Spleen (tissue), 11 donors: ENCODE measurements around the gene IL6R. TPM values are rescaled to one million over a fixed set of nuclear protein-coding genes. Genes with fewer than 3 reads are reported as not detected.

Experiments
- DNase-seq: peaks from one replicate; pipeline ENCODE4 v3.0.0-alpha.2; 2020
- H3K27ac ChIP-seq, 8 donors: fragments of 200-600 bp; sonication (generic) in 7 of 8; 1 replicate in 4 of 8; 2 replicates in 4 of 8; pipeline versions ENCODE4 v1.5.0 to v1.8.0; 2016 to 2021; ENCODE audit warnings: inconsistent platforms in 4 of 8, mild to moderate bottlenecking in 4 of 8, moderate library complexity in 1 of 8
- H3K27me3 ChIP-seq, 7 donors: fragments of 200-600 bp; sonication (generic) in 6 of 7; replicated peaks in 1 of 7; 1 replicate in 4 of 7; 2 replicates in 3 of 7; pipeline versions ENCODE4 v1.5.0 to v1.8.0; 2016 to 2021; ENCODE audit warnings: inconsistent platforms in 3 of 7, mild to moderate bottlenecking in 1 of 7
- H3K36me3 ChIP-seq, 6 donors: fragments of 200-600 bp; sonication (generic) in 5 of 6; 1 replicate in 4 of 6; 2 replicates in 2 of 6; pipeline versions ENCODE4 v1.5.0 to v1.8.0; 2016 to 2021; ENCODE audit warnings: inconsistent platforms in 2 of 6
- H3K4me1 ChIP-seq, 6 donors: fragments of 200-600 bp; sonication (generic) in 5 of 6; 1 replicate in 3 of 6; 2 replicates in 3 of 6; pipeline versions ENCODE4 v1.5.0 to v1.8.0; 2016 to 2021; ENCODE audit warnings: inconsistent platforms in 3 of 6
- H3K4me3 ChIP-seq, 8 donors: fragments of 200-600 bp; sonication (generic) in 7 of 8; 1 replicate in 4 of 8; 2 replicates in 4 of 8; pipeline versions ENCODE4 v1.5.0 to v1.8.0; 2016 to 2021; ENCODE audit warnings: inconsistent platforms in 4 of 8, mild to moderate bottlenecking in 4 of 8, moderate library complexity in 2 of 8
- H3K9me3 ChIP-seq, 8 donors: fragments of 200-600 bp; sonication (generic) in 7 of 8; 1 replicate in 4 of 8; 2 replicates in 4 of 8; pipeline versions ENCODE4 v1.5.0 to v1.8.0; 2016 to 2021; ENCODE audit warnings: inconsistent platforms in 4 of 8
- POLR2A ChIP-seq, 3 donors: fragments of 450-650 bp; IDR thresholded peaks; one replicate each; pipeline ENCODE4 v1.5.1; 2017; ENCODE audit warnings: antibody characterized with exemption in 3 of 3, mild to moderate bottlenecking in 1 of 3
- POLR2AphosphoS5 ChIP-seq, 3 donors: sonication (generic); formaldehyde crosslinking; IDR thresholded peaks; one replicate each; pipeline ENCODE4 v1.5.1; 2017; ENCODE audit warnings: antibody characterized with exemption in 3 of 3
- WGBS, 5 donors: extraction: QIAGEN DNeasy Blood & Tissue Kit in 3 of 5; methylation state at CpG; one replicate each; pipeline versions ENCODE4 v1.1.5 to v1.1.7; 2013 to 2018; 5-methylcytosine and 5-hydroxymethylcytosine counted together
- intact Hi-C: fragments of 100-400 bp; cut with DNase I; formaldehyde crosslinking; loops from one replicate; pipeline ENCODE4 v1.15.0; 2023; ENCODE audit warnings: low total_unique reads
- polyA plus RNA-seq, 3 donors: library from polyadenylated mRNA; stranded (reverse); fragments of 200-250 nt; gene quantifications; one replicate each; pipeline ENCODE4 v1.2.1, GENCODE V29; 2013
- total RNA-seq, 7 donors: library from RNA; depleted of rRNA in 3 of 7; stranded (reverse); fragments of >200 nt in 3 of 7; fragmentation: NEBNext Ultra II Directional in 4 of 7; extraction: Animal tissue kit (Norgen Biotek cat#: 25700) in 4 of 7; gene quantifications; one replicate each; pipeline versions ENCODE4 v1.1.0 to v1.2.1, GENCODE V29; 2016 to 2021
- TF ChIP-seq, protein P1 (sequence below), 11 experiments: fragments of 200-600 bp in 7 of 11; fragments of 450-650 bp in 4 of 11; sonication (generic) in 4 of 11; IDR thresholded peaks in 8 of 11; conservative IDR thresholded peaks in 3 of 11; 1 replicate in 7 of 11; 2 replicates in 4 of 11; pipeline versions ENCODE4 v1.4.0 to v1.8.0; 2016 to 2021; ENCODE audit warnings: antibody characterized with exemption in 11 of 11, inconsistent platforms in 4 of 11, mild to moderate bottlenecking in 1 of 11
- donor health status: healthy with polysubstance abuse.
- donor health status: DM: no; HTN: no; CAD: no; lungs with moderate emphysema.
- donor health status: DM: no; HTN: no; CAD: no.
- donor health status: Bipolar disorder and iron deficiency.
- donor health status: healthy.
- donor health status: DM: no; HTN: no; CAD: no.
- donor health status: DM: yes; HTN: yes; CAD: no.

The IL6R gene
- total and polyA plus RNA-seq, 10 donors, result 2.8 to 74.5 (median 47.8) TPM

DNA sequence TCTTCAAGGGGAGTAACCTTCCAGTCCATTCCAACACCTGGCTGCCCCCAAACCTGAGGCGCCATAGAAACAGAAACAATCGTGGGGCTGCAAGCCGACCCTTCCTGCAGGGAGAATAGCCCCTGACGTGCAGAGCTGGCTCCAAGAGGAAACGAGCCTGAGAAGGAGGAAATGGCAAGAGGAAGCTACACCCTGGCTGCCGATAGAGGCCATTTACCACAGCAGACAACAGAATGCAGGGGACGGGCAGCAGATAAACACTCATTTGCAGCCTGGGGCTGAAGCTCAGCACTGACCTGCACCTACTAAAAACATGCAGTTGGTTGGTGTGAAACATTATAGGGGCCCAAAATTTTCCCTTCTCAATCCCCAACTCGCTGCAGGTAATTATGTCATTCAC is 88.1 kb downstream of the IL6R start:
- peaks cover 52 to 100% (median 88%) of the 10 kb centered on the region in 6 donors for H3K4me1 ChIP-seq
- H3K9me3 ChIP-seq, result no peaks in the 10 kb centered on the region
- intact Hi-C loops, result loop anchor here (5.0 kb wide), 1 partner anchor 64 kb away; the partner anchor contains the start of gene UBE2Q1
- H3K36me3 ChIP-seq, result peaks cover 0 to 9% (median 0%) of the 10 kb centered on the region in 6 donors
- TF ChIP-seq, protein P1, sequence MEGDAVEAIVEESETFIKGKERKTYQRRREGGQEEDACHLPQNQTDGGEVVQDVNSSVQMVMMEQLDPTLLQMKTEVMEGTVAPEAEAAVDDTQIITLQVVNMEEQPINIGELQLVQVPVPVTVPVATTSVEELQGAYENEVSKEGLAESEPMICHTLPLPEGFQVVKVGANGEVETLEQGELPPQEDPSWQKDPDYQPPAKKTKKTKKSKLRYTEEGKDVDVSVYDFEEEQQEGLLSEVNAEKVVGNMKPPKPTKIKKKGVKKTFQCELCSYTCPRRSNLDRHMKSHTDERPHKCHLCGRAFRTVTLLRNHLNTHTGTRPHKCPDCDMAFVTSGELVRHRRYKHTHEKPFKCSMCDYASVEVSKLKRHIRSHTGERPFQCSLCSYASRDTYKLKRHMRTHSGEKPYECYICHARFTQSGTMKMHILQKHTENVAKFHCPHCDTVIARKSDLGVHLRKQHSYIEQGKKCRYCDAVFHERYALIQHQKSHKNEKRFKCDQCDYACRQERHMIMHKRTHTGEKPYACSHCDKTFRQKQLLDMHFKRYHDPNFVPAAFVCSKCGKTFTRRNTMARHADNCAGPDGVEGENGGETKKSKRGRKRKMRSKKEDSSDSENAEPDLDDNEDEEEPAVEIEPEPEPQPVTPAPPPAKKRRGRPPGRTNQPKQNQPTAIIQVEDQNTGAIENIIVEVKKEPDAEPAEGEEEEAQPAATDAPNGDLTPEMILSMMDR (IDR thresholded peaks at IDR 0.05 in 8 of 11, conservative IDR thresholded peaks at IDR 0.05 in 3 of 11), result peak in 7 of 11 experiments; percentile 5 to 49 (median 34)
- TF ChIP-seq POLR2AphosphoS5 (IDR thresholded peaks at IDR 0.05), result peak in 2 of 3 donors; percentile 78 to 85
- no peak for TF ChIP-seq POLR2A (IDR thresholded peaks at IDR 0.05)
- no peaks in the 10 kb centered on the region for H3K27me3 ChIP-seq
- H3K4me3 ChIP-seq, result peak overlapping the region in 3 of 8 donors; percentile 6 to 45 (median 16)
- peak; percentile 87 for DNase-seq
- peak overlapping the region; percentile 1 to 81 (median 72) for H3K27ac ChIP-seq
- 5 to 17% (median 10%) methylated on average over 8 of the region's 8 CpGs for WGBS, 5 donors

DNA sequence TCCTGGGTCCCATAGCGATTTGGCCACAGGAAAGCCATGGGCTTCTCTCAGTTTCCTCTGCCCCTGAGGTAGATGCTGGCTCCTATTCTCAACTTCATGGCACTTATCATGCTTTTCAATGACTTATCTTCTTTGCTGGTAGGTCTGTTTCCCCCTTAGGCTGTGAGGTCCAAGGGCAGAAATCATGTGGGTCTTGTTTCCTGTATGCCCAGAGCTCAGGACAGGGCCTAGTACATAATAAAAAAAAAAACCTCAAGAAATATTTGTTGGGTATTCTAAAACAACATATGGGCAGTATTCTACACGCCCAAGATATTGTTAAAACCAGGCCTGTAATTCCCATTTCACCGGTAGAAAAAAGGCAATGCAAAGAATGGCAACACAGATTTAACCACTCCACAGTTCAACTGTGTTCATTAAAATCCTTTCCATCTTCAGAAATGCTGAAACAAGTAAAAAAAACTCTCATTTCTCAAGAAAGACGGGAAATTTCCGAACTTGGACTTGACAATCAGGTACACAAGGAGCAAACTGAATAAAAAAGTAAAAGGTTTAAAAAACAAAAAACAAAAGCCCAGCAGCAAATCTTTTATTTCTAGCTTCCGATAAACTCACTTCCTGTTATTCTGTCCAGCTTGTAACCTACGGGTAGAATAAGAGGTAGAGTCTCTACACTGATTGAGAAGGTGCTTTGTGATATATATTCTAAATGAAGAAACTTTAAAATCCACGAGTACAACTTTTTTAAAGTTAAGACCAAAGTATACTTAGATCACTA is 90.5 kb downstream of the IL6R start:
- DNase-seq, result no peak
- no peaks in the 10 kb centered on the region for H3K9me3 ChIP-seq
- H3K4me3 ChIP-seq, result no peak overlapping the region
- H3K36me3 ChIP-seq, result peaks cover 0 to 6% (median 0%) of the 10 kb centered on the region in 6 donors
- 52 to 61% (median 54%) methylated on average over 8 of the region's 8 CpGs for WGBS, 5 donors
- H3K27ac ChIP-seq, result peak overlapping the region; percentile 8 to 81 (median 71)
- H3K4me1 ChIP-seq, result peaks cover 48 to 98% (median 76%) of the 10 kb centered on the region in 6 donors
- H3K27me3 ChIP-seq, result peaks cover 0 to 14% (median 5%) of the 10 kb centered on the region in 7 donors
- TF ChIP-seq POLR2A (IDR thresholded peaks at IDR 0.05) (no peak), POLR2AphosphoS5 (IDR thresholded peaks at IDR 0.05) (peak in 1 of 3 donors; percentile 43)
- TF ChIP-seq, protein P1 (IDR thresholded peaks at IDR 0.05 in 8 of 11, conservative IDR thresholded peaks at IDR 0.05 in 3 of 11), result no peak
- intact Hi-C loops, result no loop called here

- peak overlapping the region in 7 of 8 donors; percentile 33 to 81 (median 74) for H3K27ac ChIP-seq
- H3K4me3 ChIP-seq, result no peak overlapping the region
- peaks cover 46 to 98% (median 70%) of the 10 kb centered on the region in 6 donors for H3K4me1 ChIP-seq
- peaks cover 0 to 6% (median 0%) of the 10 kb centered on the region in 6 donors for H3K36me3 ChIP-seq
- DNase-seq, result peak; percentile 41
- H3K9me3 ChIP-seq, result no peaks in the 10 kb centered on the region
- intact Hi-C loops, result no loop called here
- TF ChIP-seq, protein P1 (IDR thresholded peaks at IDR 0.05 in 8 of 11, conservative IDR thresholded peaks at IDR 0.05 in 3 of 11), result no peak
- TF ChIP-seq POLR2AphosphoS5 (IDR thresholded peaks at IDR 0.05), result no peak
- no peak for TF ChIP-seq POLR2A (IDR thresholded peaks at IDR 0.05)
- 52 to 68% (median 57%) methylated on average over 5 of the region's 5 CpGs for WGBS, 5 donors
- peaks cover 0 to 21% (median 12%) of the 10 kb centered on the region in 7 donors for H3K27me3 ChIP-seq
Observed at GRCh38 chr1:154496383-154496782, 91.2 kb downstream of the IL6R start.
